ENCODE measurements around the gene CFAP46.

- no peak for TF ChIP-seq CTCF (IDR thresholded peaks at IDR 0.05)
- TF ChIP-seq EZH2phosphoT487 (IDR thresholded peaks at IDR 0.05): no peak
These were observed 1.5 kb upstream of the CFAP46 start for GRCh38 chr10:132943791-132944404.
